H7 (cell line): ENCODE measurements around the gene CNGB1. TPM values are rescaled to one million over a fixed set of nuclear protein-coding genes. Genes with fewer than 3 reads are reported as not detected.

ENCODE experiments used
- DNase-seq: peaks from one replicate; pipeline ENCODE4 v3.0.0; 2012
- H3K27me3 ChIP-seq: 2 replicates; pipeline ENCODE4 v1.6.0; 2011; ENCODE audit warnings: mild to moderate bottlenecking, low read length; ENCODE audit not compliant: control insufficient read depth, insufficient read depth
- H3K36me3 ChIP-seq: replicated peaks from 2 replicates; pipeline ENCODE4 v1.5.1; 2011; ENCODE audit warnings: low read length; ENCODE audit not compliant: control insufficient read depth, insufficient read depth
- H3K4me3 ChIP-seq: 2 replicates; pipeline ENCODE4 v1.5.1; 2011; ENCODE audit warnings: low read depth, mild to moderate bottlenecking, control low read depth, low read length, moderate library complexity; ENCODE audit not compliant: insufficient read depth
- total RNA-seq: library from RNA; depleted of rRNA; stranded (reverse); fragments of >200 nt; shearing (Covaris generic); gene quantifications from 2 replicates; pipeline ENCODE4 v1.2.3, GENCODE V29; 2014

The CNGB1 gene
- total RNA-seq, 1 experiment from 2014 or later, result not detected

DNA sequence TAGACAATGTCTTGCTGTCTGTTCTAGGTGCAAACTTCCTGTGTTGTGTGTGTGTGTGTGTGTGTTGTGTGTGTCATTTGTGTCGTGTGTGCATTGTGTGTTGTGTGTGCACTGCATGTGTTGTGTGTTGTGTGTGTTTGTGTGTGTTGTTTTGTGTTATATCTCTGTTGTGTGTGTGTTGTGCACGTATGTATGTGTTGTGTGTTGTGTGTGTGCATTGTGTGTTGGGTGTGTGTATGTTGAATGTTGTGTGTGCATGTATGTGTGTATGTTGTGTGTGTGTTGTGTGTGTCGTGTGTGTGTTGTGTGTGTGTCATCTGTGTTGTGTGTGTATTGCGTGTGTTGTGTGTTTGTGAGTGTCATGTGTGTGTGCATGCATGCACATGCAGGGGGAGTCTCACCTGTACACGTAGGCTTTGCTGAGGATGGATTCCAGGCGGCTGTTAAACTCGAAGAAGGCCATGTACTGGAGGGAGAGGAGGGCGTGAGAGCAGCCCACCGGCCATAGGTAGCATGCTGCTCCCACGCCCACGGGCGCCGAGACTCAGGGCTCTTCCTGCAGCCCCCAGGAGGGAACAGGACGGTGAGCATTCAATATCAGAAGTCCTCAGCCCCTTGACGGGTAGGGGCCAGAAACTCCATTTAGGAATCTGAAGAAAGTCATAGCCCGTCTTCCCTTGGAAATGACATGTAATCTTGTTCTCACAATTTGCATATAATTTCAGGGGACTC lies 58.2 kb downstream of the CNGB1 start:
- no peak for DNase-seq
- H3K4me3 ChIP-seq, result no peak overlapping the region
- H3K27me3 ChIP-seq, result no peaks in the 10 kb centered on the region
- H3K36me3 ChIP-seq, result no peaks in the 10 kb centered on the region

- H3K36me3 ChIP-seq, result no peaks in the 10 kb centered on the region
- DNase-seq, result no peak
- H3K27me3 ChIP-seq, result no peaks in the 10 kb centered on the region
- no peak overlapping the region for H3K4me3 ChIP-seq
These were observed 59.2 kb downstream of the CNGB1 start for GRCh38 chr16:57911743-57912142.

DNA sequence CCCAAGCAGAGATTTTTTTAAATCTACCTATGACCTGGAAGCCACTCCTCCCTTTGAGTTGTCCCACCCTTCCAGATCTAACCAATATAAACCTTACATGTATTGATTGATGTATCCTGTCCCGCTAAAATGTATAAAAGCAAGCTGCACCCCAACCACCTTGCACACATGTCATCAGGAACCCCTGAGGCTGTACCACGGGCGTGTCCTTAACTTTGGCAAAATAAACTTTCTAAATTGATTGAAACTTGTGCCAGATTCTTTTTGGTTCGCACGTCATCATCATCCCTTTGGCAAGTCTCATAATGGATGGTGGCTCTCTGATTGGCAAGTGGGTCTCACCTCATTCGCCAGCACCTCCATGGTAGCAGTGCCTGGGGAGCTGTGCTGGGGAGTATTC lies 60.2 kb downstream of the CNGB1 start:
- Histone ChIP-seq H3K4me3 (no peak overlapping the region), H3K27me3 (no peaks in the 10 kb centered on the region), H3K36me3 (no peaks in the 10 kb centered on the region)
- no peak for DNase-seq

DNA sequence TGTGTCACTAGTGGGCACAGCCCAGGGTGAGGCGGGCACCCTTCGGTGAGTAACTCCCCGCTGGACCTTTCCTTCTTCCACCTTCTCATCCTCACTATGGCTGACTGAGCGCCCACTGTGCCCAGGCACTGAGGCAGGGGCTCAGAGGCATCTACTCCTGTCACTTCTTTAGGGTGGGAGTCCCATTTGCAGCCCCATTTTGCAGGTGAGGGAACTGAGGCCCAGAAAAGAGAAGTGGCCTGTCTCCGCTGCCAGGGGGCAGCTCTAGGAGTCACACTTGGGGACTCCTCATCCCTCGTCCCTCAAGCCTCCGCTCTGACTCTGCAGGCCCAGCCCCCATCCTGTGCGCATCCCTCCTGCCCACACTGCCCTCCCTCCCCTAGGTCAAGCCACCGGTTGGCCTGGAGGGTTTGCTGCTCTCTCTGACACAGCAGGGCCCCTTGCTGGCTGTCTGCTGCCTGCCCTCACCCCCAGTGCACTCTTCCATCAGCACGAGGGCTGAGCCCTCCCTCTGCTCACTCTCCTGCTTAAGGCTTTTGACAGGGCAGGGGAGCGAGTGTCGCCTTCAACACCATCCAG lies 62.4 kb downstream of the CNGB1 start:
- H3K4me3 ChIP-seq, result no peak overlapping the region
- H3K27me3 ChIP-seq, result no peaks in the 10 kb centered on the region
- DNase-seq, result peak; percentile 65

DNA sequence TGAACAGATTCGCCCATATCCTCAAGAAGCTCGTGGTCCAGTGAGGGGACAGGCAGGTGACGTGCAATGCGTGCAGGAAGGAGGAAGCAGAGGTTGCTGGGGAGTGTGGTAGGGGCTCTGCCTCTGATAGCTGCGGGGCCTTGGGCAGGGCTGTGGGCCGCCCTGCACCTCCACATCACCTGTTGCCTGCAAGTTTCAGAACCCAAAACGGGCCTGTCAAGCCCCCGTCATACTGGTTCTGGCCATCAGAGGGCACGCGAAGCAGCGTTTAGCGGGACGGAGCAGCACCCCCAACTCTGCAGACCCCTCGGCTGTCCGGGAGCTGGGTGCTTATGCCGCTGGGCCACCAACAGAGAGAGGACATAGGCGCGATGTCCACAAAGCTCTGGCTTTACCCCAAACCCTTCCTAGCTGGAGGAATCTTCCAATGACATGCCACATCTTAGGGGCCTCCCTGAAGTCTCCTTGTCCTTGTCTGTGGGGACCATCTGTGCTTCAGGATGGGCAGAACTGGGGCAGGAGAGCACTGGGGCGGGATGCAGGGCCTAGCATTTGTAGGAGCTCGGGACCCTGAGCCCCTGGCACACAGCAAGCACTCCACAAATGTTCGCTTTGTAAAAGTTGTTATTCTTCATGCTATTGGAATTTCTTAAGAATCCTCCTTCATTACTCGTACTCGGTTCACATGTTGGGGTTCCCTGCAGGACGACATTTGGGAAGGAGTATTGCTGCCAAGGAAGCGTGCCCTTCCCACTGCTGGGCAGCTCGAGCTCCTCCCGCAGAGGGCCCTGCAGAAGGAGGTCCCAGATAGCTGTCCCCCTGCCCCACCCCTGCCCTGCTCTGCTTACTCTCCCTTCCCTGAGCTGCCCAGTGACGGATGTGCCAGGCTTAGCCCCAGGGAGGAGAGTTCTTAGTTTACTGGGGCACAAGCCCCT lies 64.3 kb downstream of the CNGB1 start:
- DNase-seq, result peak; percentile 85
- no peaks in the 10 kb centered on the region for H3K36me3 ChIP-seq
- H3K27me3 ChIP-seq, result no peaks in the 10 kb centered on the region
- H3K4me3 ChIP-seq, result no peak overlapping the region

More for the DNA sequence above, 62.4 kb downstream of the CNGB1 start:
- no peaks in the 10 kb centered on the region for H3K36me3 ChIP-seq

DNA sequence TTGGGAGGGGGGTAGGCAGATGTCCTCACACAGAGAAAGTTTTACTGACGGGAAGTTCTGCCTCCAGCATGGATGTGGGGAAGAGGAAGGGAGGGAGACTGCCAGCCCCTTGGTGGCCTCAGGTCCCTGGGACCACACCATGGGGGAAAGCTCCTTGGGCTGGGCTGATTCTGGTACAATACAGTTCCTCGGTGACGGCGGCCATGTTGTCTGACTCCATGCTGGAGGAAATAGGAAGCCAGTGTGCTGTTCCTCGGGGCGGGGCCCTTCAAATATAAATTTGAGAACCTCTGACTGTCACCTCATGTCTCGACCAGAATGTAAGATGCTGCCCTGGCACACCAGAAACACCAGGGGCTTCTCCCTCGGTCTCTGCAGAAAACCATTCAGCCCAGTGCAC lies 66.8 kb downstream of the CNGB1 start:
- no peak for DNase-seq
- Histone ChIP-seq H3K4me3 (no peak overlapping the region), H3K27me3 (no peaks in the 10 kb centered on the region), H3K36me3 (no peaks in the 10 kb centered on the region)

- no peak overlapping the region for H3K4me3 ChIP-seq
- H3K27me3 ChIP-seq, result no peaks in the 10 kb centered on the region
- no peak for DNase-seq
- H3K36me3 ChIP-seq, result no peaks in the 10 kb centered on the region
These were observed 67.3 kb downstream of the CNGB1 start for GRCh38 chr16:57903656-57904055.

DNA sequence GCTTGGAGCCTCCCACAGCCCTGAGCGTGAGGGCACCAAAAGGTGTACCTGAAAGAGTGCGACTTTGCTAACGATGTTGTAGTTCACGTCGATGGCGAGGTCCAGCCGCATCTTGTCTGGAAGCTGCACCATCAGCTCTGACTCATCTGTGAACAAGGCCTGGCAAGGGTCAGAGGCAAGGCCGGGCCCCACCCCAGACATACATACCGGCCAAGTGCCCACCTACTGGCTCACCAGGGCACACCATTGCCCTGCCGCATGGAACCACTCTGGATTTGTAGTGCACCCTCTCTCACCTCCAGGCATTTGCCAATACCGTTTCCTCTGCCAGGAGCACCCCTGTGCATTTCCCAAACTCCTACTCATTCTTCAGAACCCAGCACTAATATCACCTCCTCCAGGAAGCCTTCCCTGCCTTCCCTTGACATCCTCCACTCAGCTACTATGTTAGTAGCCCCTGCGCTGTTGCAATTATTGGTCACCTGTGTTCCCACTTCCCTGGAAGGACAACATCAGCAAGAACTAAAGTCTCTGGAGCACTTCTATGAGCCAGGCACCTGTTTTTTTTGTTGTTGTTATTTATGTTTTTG lies 69.4 kb downstream of the CNGB1 start:
- Histone ChIP-seq H3K4me3 (no peak overlapping the region), H3K27me3 (no peaks in the 10 kb centered on the region), H3K36me3 (no peaks in the 10 kb centered on the region)
- DNase-seq, result no peak

DNA sequence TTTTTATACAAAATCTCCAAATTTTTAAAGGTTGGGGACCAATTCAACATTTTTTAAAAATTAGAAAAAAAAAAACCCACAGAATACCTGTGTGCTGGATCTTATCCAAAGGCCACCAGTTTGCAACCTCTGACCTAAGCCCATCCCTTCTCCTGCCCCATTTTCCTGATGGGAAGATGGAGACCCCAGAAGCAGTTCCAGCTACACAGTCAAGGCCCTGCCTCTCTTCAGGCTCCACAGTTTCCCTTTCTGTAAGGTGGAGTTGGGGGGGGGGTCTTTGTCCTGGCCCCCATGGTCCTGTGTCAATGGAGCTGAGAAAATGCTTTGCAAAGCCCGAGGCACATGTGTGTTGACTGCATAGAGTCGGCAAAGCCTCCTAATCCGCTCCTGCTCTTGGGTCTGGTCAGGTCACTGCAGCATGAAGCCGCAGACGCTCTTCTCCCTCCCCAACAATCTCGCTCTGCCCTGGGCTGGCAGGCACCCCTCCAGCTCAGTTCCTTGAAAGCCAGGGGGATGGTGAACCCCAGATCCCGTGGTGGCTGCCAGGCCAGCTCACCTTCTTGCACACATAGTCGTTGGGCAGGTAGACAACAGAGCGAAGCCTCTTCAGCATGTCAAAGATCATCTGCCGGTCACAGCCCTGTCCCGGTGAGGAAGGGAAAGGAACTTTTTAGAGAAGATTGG lies 70.0 kb downstream of the CNGB1 start:
- H3K36me3 ChIP-seq, result no peaks in the 10 kb centered on the region
- no peaks in the 10 kb centered on the region for H3K27me3 ChIP-seq
- DNase-seq, result no peak
- no peak overlapping the region for H3K4me3 ChIP-seq

- Histone ChIP-seq H3K4me3 (no peak overlapping the region), H3K27me3 (no peaks in the 10 kb centered on the region), H3K36me3 (no peaks in the 10 kb centered on the region)
- DNase-seq, result peak; percentile 86
These were observed 70.9 kb downstream of the CNGB1 start for GRCh38 chr16:57899771-57900661.

DNA sequence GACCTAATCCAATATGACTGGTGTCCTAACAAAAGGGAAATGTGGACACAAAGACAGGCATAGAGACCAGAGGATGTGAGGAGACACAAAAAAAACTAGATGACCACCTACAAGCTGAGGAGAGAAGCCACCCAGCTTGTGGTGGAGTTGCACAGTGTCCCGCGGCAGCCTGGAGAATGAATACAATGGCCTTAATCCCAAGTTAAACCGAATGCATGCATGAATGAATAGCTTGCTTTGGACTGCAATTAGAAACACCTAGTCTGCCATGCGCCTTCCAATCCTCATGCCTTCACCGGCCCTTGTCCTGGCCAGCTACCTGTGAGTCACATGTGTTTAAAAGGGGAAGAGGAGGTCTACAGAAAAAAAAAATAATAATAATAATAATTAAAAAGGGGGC lies 72.0 kb downstream of the CNGB1 start:
- DNase-seq, result no peak
- no peaks in the 10 kb centered on the region for H3K36me3 ChIP-seq
- H3K4me3 ChIP-seq, result no peak overlapping the region

GRCh38 chr16:57897996-57898395 lies 72.9 kb downstream of the CNGB1 start:
- Histone ChIP-seq H3K27me3 (no peaks in the 10 kb centered on the region), H3K4me3 (no peak overlapping the region), H3K36me3 (no peaks in the 10 kb centered on the region)
- no peak for DNase-seq

More for the DNA sequence above, 72.0 kb downstream of the CNGB1 start:
- no peaks in the 10 kb centered on the region for H3K27me3 ChIP-seq

DNA sequence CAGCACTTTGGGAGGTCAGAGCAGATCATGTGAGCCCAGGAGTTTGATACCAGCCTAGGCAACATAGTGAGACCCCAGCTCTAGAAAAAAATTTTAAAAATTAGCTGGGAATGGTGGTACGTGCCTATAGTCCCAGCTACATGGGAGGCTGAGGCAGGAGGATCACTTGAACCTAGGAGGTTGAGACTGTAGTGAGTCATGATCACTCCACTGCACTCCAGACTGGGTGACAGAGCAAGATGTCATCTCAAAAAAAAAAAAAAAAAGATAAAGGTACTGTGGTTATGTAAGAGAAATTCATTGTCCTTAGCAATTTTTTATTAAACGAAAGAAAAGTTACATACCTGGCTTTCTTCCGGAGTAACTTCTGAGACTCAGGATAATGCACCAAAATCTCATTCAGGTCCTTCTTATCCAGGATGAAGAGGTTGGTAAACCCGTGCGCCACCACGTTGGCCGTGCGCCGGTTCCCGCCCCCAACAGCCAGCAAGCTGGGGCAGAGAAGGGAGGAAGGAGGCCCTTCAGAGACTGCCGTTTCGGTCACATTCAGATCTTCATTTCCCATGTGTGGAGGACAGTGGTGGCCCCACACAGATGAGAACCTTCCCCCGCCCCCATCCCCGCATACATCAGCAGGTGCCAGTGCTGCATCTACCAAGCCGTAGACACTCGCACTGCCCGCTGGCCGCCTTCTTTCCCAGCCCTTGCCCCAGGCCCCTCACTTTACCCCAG lies 73.7 kb downstream of the CNGB1 start:
- no peaks in the 10 kb centered on the region for H3K27me3 ChIP-seq
- no peak overlapping the region for H3K4me3 ChIP-seq
- no peaks in the 10 kb centered on the region for H3K36me3 ChIP-seq
- DNase-seq, result no peak
